ENCODE measurements around the gene GTF3A. TPM values are rescaled to one million over a fixed set of nuclear protein-coding genes. Genes with fewer than 3 reads are reported as not detected.
A peak's percentile ranks its signal among the peaks of the same experiment; 100 is the strongest.

Gene GTF3A
- total and polyA plus RNA-seq, 9 of the 15 experiments (the other 6 are each of a cell fraction or from before 2014, with no cell fraction given), result 47.5 to 303 (median 174) TPM

DNA sequence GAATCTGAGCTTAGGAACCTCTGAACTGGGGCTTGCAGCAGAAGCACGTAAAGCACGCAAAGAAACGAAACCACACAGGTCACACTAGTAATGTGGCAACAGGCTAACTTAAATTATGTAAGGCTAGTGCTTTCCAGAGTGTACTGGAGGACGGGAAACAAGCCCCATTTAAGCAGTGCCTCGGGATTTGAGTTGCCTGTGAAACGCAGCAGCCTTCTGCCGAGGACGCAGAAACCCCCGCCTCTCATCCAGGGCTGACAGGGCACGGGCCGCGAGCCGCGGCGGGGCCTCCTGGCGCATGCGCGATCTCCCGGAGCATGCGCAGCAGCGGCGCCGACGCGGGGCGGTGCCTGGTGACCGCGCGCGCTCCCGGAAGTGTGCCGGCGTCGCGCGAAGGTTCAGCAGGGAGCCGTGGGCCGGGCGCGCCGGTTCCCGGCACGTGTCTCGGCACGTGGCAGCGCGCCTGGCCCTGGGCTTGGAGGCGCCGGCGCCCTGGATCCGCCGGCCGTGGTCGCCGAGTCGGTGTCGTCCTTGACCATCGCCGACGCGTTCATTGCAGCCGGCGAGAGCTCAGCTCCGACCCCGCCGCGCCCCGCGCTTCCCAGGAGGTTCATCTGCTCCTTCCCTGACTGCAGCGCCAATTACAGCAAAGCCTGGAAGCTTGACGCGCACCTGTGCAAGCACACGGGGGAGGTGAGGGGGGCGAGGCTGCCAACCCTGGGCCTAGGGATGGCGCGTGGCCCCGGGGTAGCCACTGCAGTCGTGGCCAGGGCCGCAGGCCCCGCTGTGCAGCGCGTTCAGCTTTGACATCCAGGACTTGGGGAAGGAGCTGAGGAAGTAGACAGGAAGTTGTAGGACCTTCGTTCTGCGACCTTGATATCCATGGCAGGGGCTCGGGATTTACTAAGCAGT lies at the start of gene GTF3A (continued):
- TF ChIP-seq ETV5 (CRISPR knock-in tag; IDR thresholded peaks at IDR 0.05; ENCODE audit: low read depth) (peak; percentile 40; the same call in 1 of the 2 replicates), MBD2 (IDR thresholded peaks at IDR 0.05; ENCODE audit: borderline replicate concordance, low read depth) (no peak; the same call in 1 of the 2 replicates), BHLHE40 (IDR thresholded peaks at IDR 0.05; ENCODE audit: low read length) (peak; percentile 95), SRSF1 (IDR thresholded peaks at IDR 0.05; ENCODE audit: low read depth, low read length) (no peak), STAT5B (CRISPR knock-in tag; IDR thresholded peaks at IDR 0.05) (no peak), GATAD2B (IDR thresholded peaks at IDR 0.05; ENCODE audit: borderline replicate concordance) (peak; percentile 75; the same call in 1 of the 2 replicates), CTBP1 (IDR thresholded peaks at IDR 0.05; ENCODE audit: borderline replicate concordance) (peak; percentile 64), KLF1 (tag; IDR thresholded peaks at IDR 0.05) (peak; percentile 45; the same call in 1 of the 2 replicates), SIX5 (IDR thresholded peaks at IDR 0.05; ENCODE audit: borderline replicate concordance in 1 of 2, insufficient read depth in 1 of 2, low read depth in 1 of 2, low read length in 2 of 2) (no peak), TRIM28 (IDR thresholded peaks at IDR 0.05) (no peak), RFX7 (CRISPR knock-in tag; IDR thresholded peaks at IDR 0.05) (no peak), ZNF695 (CRISPR knock-in tag; IDR thresholded peaks at IDR 0.05) (no peak), BACH1 (tag; IDR thresholded peaks at IDR 0.05) (no peak), CREM (IDR thresholded peaks at IDR 0.05; ENCODE audit: low read depth) (0 out of 2 replicates have a peak, but pooled peaks have one; percentile 6), L3MBTL2 (IDR thresholded peaks at IDR 0.05) (peak; percentile 97), JUN (IDR thresholded peaks at IDR 0.05; ENCODE audit: borderline replicate concordance, low read depth, low read length) (no peak; the same call in 1 of the 2 replicates), JUN (CRISPR knock-in tag; IDR thresholded peaks at IDR 0.05; ENCODE audit: borderline replicate concordance) (0 out of 2 replicates have a peak, but pooled peaks have one; percentile 76), ZFP30 (CRISPR knock-in tag; IDR thresholded peaks at IDR 0.05; ENCODE audit: borderline replicate concordance) (no peak), ZNF586 (CRISPR knock-in tag; conservative IDR thresholded peaks at IDR 0.05) (no peak), IRF2 (CRISPR knock-in tag; IDR thresholded peaks at IDR 0.05) (peak; percentile 43; the same call in 1 of the 2 replicates)
- TF ChIP-seq, protein P1, sequence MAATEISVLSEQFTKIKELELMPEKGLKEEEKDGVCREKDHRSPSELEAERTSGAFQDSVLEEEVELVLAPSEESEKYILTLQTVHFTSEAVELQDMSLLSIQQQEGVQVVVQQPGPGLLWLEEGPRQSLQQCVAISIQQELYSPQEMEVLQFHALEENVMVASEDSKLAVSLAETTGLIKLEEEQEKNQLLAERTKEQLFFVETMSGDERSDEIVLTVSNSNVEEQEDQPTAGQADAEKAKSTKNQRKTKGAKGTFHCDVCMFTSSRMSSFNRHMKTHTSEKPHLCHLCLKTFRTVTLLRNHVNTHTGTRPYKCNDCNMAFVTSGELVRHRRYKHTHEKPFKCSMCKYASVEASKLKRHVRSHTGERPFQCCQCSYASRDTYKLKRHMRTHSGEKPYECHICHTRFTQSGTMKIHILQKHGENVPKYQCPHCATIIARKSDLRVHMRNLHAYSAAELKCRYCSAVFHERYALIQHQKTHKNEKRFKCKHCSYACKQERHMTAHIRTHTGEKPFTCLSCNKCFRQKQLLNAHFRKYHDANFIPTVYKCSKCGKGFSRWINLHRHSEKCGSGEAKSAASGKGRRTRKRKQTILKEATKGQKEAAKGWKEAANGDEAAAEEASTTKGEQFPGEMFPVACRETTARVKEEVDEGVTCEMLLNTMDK (IDR thresholded peaks at IDR 0.05; ENCODE audit: borderline replicate concordance, insufficient read depth, low read depth, low read length, poor library complexity, severe bottlenecking), result no peak
- TF ChIP-seq, protein P2, sequence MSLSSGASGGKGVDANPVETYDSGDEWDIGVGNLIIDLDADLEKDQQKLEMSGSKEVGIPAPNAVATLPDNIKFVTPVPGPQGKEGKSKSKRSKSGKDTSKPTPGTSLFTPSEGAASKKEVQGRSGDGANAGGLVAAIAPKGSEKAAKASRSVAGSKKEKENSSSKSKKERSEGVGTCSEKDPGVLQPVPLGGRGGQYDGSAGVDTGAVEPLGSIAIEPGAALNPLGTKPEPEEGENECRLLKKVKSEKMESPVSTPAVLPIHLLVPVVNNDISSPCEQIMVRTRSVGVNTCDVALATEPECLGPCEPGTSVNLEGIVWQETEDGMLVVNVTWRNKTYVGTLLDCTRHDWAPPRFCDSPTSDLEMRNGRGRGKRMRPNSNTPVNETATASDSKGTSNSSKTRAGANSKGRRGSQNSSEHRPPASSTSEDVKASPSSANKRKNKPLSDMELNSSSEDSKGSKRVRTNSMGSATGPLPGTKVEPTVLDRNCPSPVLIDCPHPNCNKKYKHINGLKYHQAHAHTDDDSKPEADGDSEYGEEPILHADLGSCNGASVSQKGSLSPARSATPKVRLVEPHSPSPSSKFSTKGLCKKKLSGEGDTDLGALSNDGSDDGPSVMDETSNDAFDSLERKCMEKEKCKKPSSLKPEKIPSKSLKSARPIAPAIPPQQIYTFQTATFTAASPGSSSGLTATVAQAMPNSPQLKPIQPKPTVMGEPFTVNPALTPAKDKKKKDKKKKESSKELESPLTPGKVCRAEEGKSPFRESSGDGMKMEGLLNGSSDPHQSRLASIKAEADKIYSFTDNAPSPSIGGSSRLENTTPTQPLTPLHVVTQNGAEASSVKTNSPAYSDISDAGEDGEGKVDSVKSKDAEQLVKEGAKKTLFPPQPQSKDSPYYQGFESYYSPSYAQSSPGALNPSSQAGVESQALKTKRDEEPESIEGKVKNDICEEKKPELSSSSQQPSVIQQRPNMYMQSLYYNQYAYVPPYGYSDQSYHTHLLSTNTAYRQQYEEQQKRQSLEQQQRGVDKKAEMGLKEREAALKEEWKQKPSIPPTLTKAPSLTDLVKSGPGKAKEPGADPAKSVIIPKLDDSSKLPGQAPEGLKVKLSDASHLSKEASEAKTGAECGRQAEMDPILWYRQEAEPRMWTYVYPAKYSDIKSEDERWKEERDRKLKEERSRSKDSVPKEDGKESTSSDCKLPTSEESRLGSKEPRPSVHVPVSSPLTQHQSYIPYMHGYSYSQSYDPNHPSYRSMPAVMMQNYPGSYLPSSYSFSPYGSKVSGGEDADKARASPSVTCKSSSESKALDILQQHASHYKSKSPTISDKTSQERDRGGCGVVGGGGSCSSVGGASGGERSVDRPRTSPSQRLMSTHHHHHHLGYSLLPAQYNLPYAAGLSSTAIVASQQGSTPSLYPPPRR (CRISPR knock-in tag; IDR thresholded peaks at IDR 0.05; ENCODE audit: borderline replicate concordance), result peak; percentile 19; the same call in 1 of the 2 replicates

Measured in K562 (cell line).